Caco-2 (cell line): ENCODE data around the gene AKIRIN2. TPM values are rescaled to one million over a fixed set of nuclear protein-coding genes. Genes with fewer than 3 reads are reported as not detected.

ENCODE experiments used
- BruUV-seq: library from RNA; stranded (reverse); fragments of 400-500 nt; replicated peaks from 2 replicates; lab custom pipeline; 2021; lab: Mats Ljungman, UMichigan
- CTCF ChIA-PET: fragments of 300-600 bp; sonication (Branson Sonifier 250); formaldehyde crosslinking; loops from one replicate; lab custom pipeline; 2022; ENCODE audit warnings: antibody characterized with exemption; lab: Charles Lee
- POLR2A ChIA-PET: fragments of 300-600 bp; sonication (Branson Sonifier 250); formaldehyde crosslinking; loops from one replicate; lab custom pipeline; 2022; ENCODE audit warnings: antibody characterized with exemption; lab: Charles Lee
- DNase-seq, 2 experiments: peaks; one replicate each; pipeline versions ENCODE4 v3.0.0 to v3.0.0-alpha.2; 2020 to 2022
- H3K27me3 ChIP-seq: replicated peaks from 2 replicates; pipeline ENCODE4 v1.6.0; 2011; ENCODE audit warnings: low read length; ENCODE audit not compliant: control insufficient read depth, insufficient read depth
- H3K36me3 ChIP-seq: 2 replicates; pipeline ENCODE4 v1.5.1; 2011; ENCODE audit warnings: low read length; ENCODE audit not compliant: control insufficient read depth, insufficient read depth
- H3K4me1 ChIP-seq: fragments of 250-450 bp; sonication (Bioruptor Pico); 2 replicates; pipeline ENCODE4 v1.5.1; 2020; ENCODE audit warnings: mild to moderate bottlenecking
- H3K4me3 ChIP-seq: 2 replicates; pipeline ENCODE4 v1.5.1; 2011; ENCODE audit warnings: low read depth, mild to moderate bottlenecking, control low read depth, low read length
- H3K9me3 ChIP-seq: fragments of 250-450 bp; sonication (Bioruptor Pico); 2 replicates; pipeline ENCODE4 v1.5.1; 2020; ENCODE audit warnings: mild to moderate bottlenecking, moderate library complexity
- H3K27ac Mint-ChIP-seq: one replicate; pipeline ENCODE4 v1.8.0; 2022; ENCODE audit warnings: mixed read lengths; ENCODE audit not compliant: unreplicated experiment
- H3K27me3 Mint-ChIP-seq: one replicate; pipeline ENCODE4 v1.8.0; 2022; ENCODE audit warnings: mixed read lengths; ENCODE audit not compliant: insufficient read depth, unreplicated experiment
- H3K36me3 Mint-ChIP-seq: one replicate; pipeline ENCODE4 v1.8.0; 2022; ENCODE audit warnings: mild to moderate bottlenecking, mixed read lengths; ENCODE audit not compliant: insufficient read depth, unreplicated experiment
- H3K4me1 Mint-ChIP-seq: one replicate; pipeline ENCODE4 v1.8.0; 2022; ENCODE audit warnings: low read depth, mixed read lengths; ENCODE audit not compliant: unreplicated experiment
- H3K4me3 Mint-ChIP-seq: one replicate; pipeline ENCODE4 v1.8.0; 2022; ENCODE audit warnings: mild to moderate bottlenecking, moderate library complexity, mixed read lengths; ENCODE audit not compliant: unreplicated experiment
- H3K9me3 Mint-ChIP-seq: one replicate; pipeline ENCODE4 v1.8.0; 2022; ENCODE audit warnings: mixed read lengths; ENCODE audit not compliant: unreplicated experiment
- CTCF ChIP-seq, 2 experiments: fragments of 200-600 bp in 1 of 2; IDR thresholded peaks; 1 replicate in 1 of 2; 2 replicates in 1 of 2; pipeline versions ENCODE4 v1.5.1 to v1.8.0; 2011 to 2022; ENCODE audit warnings: antibody characterized with exemption in 1 of 2, control low read depth in 1 of 2, inconsistent platforms in 1 of 2, low read depth in 1 of 2, low read length in 1 of 2, mild to moderate bottlenecking in 1 of 2, moderate library complexity in 1 of 2; ENCODE audit not compliant: insufficient read depth in 1 of 2, severe bottlenecking in 1 of 2, unreplicated experiment in 1 of 2
- intact Hi-C: fragments of 100-400 bp; cut with micrococcal nuclease; formaldehyde crosslinking; loops from one replicate; pipeline ENCODE4 v1.10.0; 2022; ENCODE audit not compliant: unreplicated experiment
- total RNA-seq: library from RNA; stranded (reverse); gene quantifications from 2 replicates; pipeline ENCODE4 v1.2.3, GENCODE V29; 2022

AKIRIN2 gene
- total RNA-seq, 1 experiment from 2014 or later = 51.3 TPM

- H3K27ac Mint-ChIP-seq = no peak overlapping the region
- BruUV-seq = no TSS peak
- H3K27me3 ChIP-seq = no peaks in the 10 kb centered on the region
- no peak for TF ChIP-seq CTCF (IDR thresholded peaks at IDR 0.05; ENCODE audit: insufficient read depth in 1 of 2, low read depth in 1 of 2, low read length in 1 of 2, severe bottlenecking in 1 of 2, unreplicated experiment in 1 of 2)
- no peaks in the 10 kb centered on the region for H3K9me3 ChIP-seq
- H3K4me3 ChIP-seq = no peak overlapping the region
- ChIA-PET POLR2A (no interaction called here), CTCF (no interaction called here)
- no peaks in the 10 kb centered on the region for H3K9me3 Mint-ChIP-seq
- DNase-seq = no peak
- no peaks in the 10 kb centered on the region for H3K4me1 Mint-ChIP-seq
- intact Hi-C loops = no loop called here
- H3K36me3 Mint-ChIP-seq = no peaks in the 10 kb centered on the region
- H3K27me3 Mint-ChIP-seq = no peaks in the 10 kb centered on the region
- H3K4me1 ChIP-seq = no peaks in the 10 kb centered on the region
- no peaks in the 10 kb centered on the region for H3K36me3 ChIP-seq
- H3K4me3 Mint-ChIP-seq = no peak overlapping the region
These were observed 60.9 kb downstream of the AKIRIN2 start for GRCh38 chr6:87641065-87641692.

GRCh38 chr6:87639373-87639772, 62.7 kb downstream of the AKIRIN2 start:
- Histone ChIP-seq H3K36me3 (no peaks in the 10 kb centered on the region), H3K27me3 (no peaks in the 10 kb centered on the region), H3K4me3 (no peak overlapping the region), H3K9me3 (no peaks in the 10 kb centered on the region), H3K4me1 (no peaks in the 10 kb centered on the region)
- Mint-ChIP-seq H3K4me1 (no peaks in the 10 kb centered on the region), H3K4me3 (no peak overlapping the region), H3K27ac (no peak overlapping the region), H3K27me3 (no peaks in the 10 kb centered on the region), H3K9me3 (no peaks in the 10 kb centered on the region), H3K36me3 (peaks cover 6% of the 10 kb centered on the region)
- intact Hi-C loops = no loop called here
- no TSS peak for BruUV-seq
- no peak for DNase-seq
- POLR2A ChIA-PET = no interaction called here
- CTCF ChIA-PET = no interaction called here
- no peak for TF ChIP-seq CTCF (IDR thresholded peaks at IDR 0.05; ENCODE audit: insufficient read depth in 1 of 2, low read depth in 1 of 2, low read length in 1 of 2, severe bottlenecking in 1 of 2, unreplicated experiment in 1 of 2)

- intact Hi-C loops = no loop called here
- Mint-ChIP-seq H3K9me3 (no peaks in the 10 kb centered on the region), H3K27ac (no peak overlapping the region), H3K4me3 (no peak overlapping the region), H3K4me1 (no peaks in the 10 kb centered on the region), H3K27me3 (no peaks in the 10 kb centered on the region), H3K36me3 (peaks cover 6% of the 10 kb centered on the region)
- Histone ChIP-seq H3K9me3 (no peaks in the 10 kb centered on the region), H3K4me3 (no peak overlapping the region), H3K4me1 (no peaks in the 10 kb centered on the region), H3K36me3 (no peaks in the 10 kb centered on the region), H3K27me3 (no peaks in the 10 kb centered on the region)
- no peak for TF ChIP-seq CTCF (IDR thresholded peaks at IDR 0.05; ENCODE audit: insufficient read depth in 1 of 2, low read depth in 1 of 2, low read length in 1 of 2, severe bottlenecking in 1 of 2, unreplicated experiment in 1 of 2)
- BruUV-seq = no TSS peak
- CTCF ChIA-PET = no interaction called here
- POLR2A ChIA-PET = no interaction called here
- no peak for DNase-seq
These were observed 64.9 kb downstream of the AKIRIN2 start for GRCh38 chr6:87637106-87637505.
